GM18498 (cell line): ENCODE results near the gene MGP.

Source experiments
- ATAC-seq: cut with Tn5 transposase; IDR thresholded peaks from one replicate; pipeline ENCODE4 v1.9.1; 2021; ENCODE audit warnings: mild to moderate bottlenecking, moderate library complexity; ENCODE audit not compliant: unreplicated experiment

Gene MGP

GRCh38 chr12:14885718-14886221, at the start of gene MGP:
Gene MGP, minus strand, starts transcription at chr12:14885854. Its CDS starts 63 bp downstream, at chr12:14885791.
- no peak for ATAC-seq

- no peak for ATAC-seq
Measured at GRCh38 chr12:14935031-14935430, 49.4 kb upstream of the MGP start.

GRCh38 chr12:14934511-14934910, 48.9 kb upstream of the MGP start:
- ATAC-seq = no peak

DNA sequence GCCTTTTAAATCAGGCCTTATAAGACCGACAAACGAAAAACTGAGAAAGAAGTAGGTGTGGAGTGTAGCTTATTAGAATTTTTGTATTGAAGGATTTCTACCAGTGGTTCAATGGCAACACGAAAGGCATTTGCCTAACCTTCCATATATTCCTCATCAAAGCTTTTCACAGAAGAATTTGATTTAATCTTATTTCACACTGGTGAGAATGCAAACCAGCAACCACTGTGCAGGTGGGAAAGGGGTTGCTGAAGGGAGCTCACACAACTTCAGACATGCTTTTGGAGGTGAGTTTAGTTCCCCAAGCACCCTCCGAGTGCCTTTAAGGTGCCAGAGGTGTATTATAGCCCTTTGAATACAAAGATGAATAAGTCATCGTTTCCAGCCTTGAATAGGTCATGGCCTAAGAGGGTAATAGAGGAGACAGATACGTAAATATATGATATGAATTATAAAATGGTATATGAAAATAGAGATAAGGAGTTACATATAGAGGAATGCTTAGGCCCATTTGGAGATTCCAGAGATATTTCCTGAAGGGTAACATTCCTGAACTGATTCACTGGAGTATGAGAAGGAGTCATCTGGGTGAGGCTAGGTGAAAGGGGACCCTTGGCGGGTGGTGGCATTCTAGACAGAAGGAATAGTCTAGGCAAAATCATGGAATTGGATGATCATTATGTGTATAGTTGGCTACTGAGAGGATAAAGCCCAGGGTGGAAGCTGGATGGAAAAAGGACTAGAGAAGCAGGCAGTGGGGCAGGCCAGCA, 46.3 kb upstream of the MGP start:
- ATAC-seq = no peak

DNA sequence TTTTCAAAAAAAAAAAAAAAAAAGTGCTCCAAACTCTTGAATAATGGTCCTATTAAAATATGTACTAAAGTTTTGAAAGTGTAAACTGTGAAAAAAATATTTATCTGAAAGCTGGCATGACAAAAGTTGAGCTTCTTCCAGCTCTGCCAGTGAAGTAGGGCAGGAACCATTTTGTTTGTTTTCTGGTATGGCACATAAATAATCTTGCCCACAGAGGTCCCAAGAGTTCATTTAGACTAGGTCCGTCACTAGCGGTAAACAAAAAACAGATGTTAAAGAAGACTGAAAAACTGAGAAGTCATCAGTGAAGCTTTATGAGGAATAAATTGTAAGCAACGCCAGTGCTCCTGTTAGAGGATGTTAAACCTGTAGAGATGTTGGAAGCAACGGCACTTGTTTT, 45.7 kb upstream of the MGP start:
- no peak for ATAC-seq

DNA sequence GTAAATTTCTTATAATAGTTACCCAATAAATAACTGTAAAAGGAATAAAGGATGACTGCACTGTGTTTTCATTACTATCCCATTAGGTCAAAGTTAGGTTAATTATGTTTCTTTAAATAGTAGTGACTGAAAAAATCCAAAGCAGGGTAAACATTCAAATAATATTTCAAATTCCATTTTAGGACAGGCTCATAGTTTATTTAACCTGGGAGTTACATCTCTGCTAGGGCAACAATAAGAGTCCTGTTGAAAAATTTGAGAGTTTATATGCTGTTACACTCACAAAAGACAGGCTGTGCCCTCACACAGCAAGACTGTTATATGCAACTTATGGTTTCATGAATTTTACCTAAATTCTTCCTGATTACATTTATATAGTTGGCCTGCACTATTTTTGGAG, 44.6 kb upstream of the MGP start:
- no peak for ATAC-seq

- no peak for ATAC-seq
Measured at GRCh38 chr12:14928931-14929330, 43.3 kb upstream of the MGP start.

- ATAC-seq = no peak
Measured at GRCh38 chr12:14927267-14927666, 41.6 kb upstream of the MGP start.

DNA sequence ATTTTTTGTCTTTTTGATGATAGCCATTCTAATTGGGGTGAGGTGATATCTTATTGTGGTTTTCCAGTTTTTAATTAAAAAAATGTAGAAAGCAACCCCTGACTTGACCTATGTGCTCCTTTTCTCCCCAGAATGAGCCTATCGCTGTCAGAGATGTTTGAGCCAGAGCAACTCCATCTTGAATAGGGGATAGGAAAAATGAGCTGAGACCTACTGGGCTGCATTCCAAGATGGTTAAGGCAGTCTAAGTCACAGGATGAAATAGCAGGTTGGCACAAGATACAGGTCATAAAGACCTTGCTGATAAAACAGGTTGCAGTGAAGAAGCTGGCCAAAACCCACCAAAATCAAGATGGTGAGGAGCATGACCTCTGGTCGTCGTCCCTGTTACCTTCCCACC, 38.9 kb upstream of the MGP start:
- no peak for ATAC-seq

DNA sequence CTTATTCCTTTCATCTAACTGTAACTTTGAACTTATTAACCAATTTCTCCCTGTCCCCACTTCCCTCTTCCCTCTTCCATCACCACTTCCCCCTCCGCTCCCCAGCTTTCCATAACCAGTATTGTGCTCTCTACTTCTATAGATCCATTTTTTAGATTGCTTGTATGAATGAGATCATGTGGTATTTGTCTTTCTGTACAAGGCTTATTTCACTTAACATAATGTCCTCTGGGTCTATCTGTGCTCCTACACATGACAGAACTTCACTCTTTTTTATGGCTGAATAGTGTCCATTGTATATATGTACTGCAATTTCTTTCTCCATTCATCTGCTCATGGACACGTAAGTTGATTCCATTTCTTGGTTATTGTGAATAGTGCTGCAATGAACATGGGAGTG, 38.3 kb upstream of the MGP start:
- ATAC-seq = no peak

DNA sequence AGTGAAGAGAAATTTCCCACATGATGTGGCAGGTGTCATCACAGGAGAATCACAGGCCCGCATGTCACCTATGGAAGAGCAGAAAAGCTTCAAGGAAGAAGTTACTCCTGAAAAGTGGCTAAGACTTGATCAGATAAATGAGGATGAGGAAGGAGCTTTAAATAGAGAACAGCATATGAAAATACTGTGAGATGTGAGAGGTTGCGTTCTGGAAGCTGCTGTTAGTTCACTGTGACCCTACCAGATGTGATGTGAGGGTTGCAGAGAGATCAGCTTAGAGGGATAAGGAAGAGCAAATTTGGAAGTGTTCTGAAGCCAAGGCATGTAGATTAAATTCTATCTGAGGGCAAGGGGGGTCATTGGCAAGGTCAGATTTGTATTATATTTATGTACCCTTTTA, 35.6 kb upstream of the MGP start:
- ATAC-seq = peak; percentile 69

- peak; percentile 87 for ATAC-seq
Measured at GRCh38 chr12:14920475-14921126, 34.9 kb upstream of the MGP start.

GRCh38 chr12:14919455-14919854, 33.8 kb upstream of the MGP start:
- no peak for ATAC-seq

DNA sequence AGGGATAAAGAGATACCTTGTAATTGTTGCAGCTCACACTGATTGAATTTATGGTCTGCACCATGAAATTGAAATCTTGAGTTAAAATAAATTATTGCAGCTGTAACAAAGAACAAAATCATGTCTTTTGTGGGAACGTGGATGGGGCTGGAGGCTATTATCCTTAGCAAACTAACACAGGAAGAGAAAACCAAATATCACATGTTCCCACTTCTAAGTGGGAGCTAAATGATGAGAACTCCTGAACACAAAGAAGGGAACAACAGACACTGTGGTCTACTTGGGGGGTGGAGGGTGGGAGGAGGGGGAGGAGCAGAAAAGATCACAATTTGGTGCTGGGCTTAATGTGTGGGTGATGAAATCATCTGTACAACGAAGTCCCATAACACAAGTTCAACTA, 30.1 kb upstream of the MGP start:
- no peak for ATAC-seq

DNA sequence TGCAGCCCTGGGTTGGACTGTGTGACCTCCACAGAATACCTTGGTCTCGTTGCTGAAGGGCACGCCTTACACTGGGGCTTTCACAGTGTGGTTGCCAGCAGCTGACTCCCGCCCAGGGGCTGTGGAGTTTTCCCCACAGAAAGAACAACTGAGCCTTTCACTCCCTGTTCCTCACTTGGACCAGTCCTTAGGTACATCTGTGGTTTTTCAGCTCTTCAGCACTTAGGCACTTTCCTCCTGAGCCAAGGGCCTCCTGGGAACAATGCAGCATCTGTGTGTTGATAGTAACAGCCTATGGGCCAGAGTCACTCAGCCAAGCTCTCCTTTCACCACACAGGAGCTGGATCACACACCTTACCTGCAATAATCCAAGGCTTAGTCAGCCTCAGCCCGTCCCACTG, 27.7 kb upstream of the MGP start:
- ATAC-seq = no peak

DNA sequence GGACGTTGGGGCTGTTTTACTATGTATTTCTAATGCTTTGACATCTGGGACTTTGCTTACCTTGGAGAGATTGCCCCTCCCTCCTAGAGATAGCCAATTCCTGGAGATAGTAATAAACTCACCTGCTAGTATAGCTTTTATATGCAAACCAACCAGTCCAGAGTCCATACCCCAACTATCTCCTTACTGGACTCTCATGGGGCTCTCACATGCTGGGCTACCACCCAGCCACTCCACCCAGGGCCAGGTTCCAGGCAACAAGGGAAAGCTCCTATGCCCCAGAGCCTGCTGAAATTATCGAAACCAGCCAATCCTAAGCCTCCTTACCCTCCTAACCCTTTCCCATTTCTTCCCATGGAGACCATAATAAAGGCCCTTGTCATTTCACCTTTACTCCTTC, 25.5 kb upstream of the MGP start:
- ATAC-seq = no peak

DNA sequence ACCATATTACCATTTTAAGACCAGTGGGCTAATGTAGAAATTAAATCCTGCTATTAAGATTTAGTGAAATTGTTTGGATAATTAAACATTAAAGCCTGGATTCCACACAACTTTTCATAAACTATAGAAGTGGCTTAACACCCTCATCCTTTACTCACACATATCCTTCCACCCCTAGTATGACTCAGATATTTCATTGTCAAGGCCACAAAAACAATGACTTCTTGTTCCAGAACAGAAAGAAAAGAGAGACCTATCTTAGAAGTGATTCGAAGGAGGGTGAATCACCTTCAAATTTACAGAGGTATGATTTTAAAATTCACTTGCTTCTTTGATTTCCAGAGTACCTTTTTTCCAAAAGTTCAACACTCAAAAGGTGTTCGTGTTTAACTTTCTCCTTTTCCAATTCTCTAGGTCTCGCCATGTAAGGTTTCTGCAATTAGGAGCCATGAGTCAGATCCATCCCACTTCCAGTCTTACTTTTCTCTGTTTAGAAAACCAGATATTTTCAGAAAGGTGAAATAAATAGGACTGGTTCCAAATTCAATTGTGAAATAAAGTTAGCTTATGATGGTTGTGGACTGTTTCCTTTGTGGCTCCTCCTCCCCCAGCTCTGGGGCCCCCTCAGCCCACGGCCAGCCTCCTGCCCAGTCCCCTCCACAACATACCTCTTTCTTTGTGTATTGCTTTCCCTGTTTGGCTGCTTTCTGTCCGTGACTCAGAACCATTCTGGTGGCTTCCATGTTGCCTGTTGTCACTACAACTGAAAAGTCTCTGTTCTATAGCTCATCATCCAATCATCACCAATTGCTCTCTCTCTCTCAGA, 24.6 kb upstream of the MGP start:
- ATAC-seq = no peak

GRCh38 chr12:14907953-14908352, 22.3 kb upstream of the MGP start:
- ATAC-seq = no peak

DNA sequence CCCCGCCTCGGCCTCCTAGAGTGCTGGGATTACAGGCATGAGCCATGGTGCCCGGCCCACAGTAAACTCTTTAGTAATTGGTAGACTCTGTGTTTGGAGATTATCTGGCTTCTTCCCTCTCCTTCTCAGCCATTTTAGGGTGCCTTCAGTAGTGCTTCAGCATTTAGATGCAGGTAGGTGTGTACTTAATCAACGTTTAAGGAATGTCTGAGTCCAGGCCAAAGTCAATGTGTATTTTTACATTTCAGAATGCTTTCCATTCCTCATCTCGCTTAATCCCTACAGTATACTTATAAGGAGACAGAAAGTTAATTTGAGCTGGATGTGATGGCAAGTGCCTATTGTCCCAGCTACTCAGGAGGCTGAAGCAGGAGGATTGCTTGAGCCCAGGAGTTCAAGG, 20.5 kb upstream of the MGP start:
- no peak for ATAC-seq

GRCh38 chr12:14905269-14906004, 19.8 kb upstream of the MGP start:
- no peak for ATAC-seq

GRCh38 chr12:14904854-14905253, 19.2 kb upstream of the MGP start:
- ATAC-seq = no peak
